AG04450 (cell line): ENCODE results near the gene CXCR2. TPM values are rescaled to one million over a fixed set of nuclear protein-coding genes. Genes with fewer than 3 reads are reported as not detected.
"Not testable (repeated sequence)": the region's sequence is repeated elsewhere in the genome, so short reads cannot be mapped to it uniquely, and the experiment has no call there.

ENCODE experiments used
- CTCF ChIA-PET: fragments of 300-600, 350-600 bp; formaldehyde crosslinking; extraction: SDS; loops from one replicate; lab custom pipeline; 2022; ENCODE audit warnings: antibody characterized with exemption, inconsistent platforms; lab: Charles Lee
- POLR2A ChIA-PET: fragments of 350-600 bp; formaldehyde crosslinking; extraction: SDS; loops from one replicate; lab custom pipeline; 2021; ENCODE audit warnings: antibody characterized with exemption, inconsistent platforms; lab: Yijun Ruan, JAX
- DNase-seq: peaks from one replicate; pipeline ENCODE4 v3.0.0-alpha.2; 2011; ENCODE audit warnings: low read depth, low spot score
- H3K27ac ChIP-seq: one replicate; pipeline ENCODE4 v1.5.1; 2012; ENCODE audit warnings: low read depth, low read length, control low read depth
- H3K27me3 ChIP-seq: one replicate; pipeline ENCODE4 v1.6.0; 2012; ENCODE audit warnings: low read length; ENCODE audit not compliant: control insufficient read depth, insufficient read depth
- H3K4me3 ChIP-seq: 2 replicates; pipeline ENCODE4 v1.5.1; 2011; ENCODE audit warnings: mild to moderate bottlenecking, low read depth, low read length, control low read depth
- H3K9me3 ChIP-seq: 2 replicates; pipeline ENCODE4 v1.5.1; 2012; ENCODE audit warnings: low read length; ENCODE audit not compliant: control insufficient read depth, insufficient read depth
- polyA plus RNA-seq: library from polyadenylated mRNA; depleted of rRNA; stranded (reverse); fragments of >200 nt; gene quantifications from 2 replicates; pipeline ENCODE4 v1.2.3, GENCODE V29; 2011
- TF ChIP-seq, protein P1 (sequence below): IDR thresholded peaks from 2 replicates; pipeline ENCODE4 v1.5.1; 2011; ENCODE audit warnings: low read depth, low read length, control low read depth, inconsistent platforms

The CXCR2 gene
- polyA plus RNA-seq, 1 experiment = not detected

DNA sequence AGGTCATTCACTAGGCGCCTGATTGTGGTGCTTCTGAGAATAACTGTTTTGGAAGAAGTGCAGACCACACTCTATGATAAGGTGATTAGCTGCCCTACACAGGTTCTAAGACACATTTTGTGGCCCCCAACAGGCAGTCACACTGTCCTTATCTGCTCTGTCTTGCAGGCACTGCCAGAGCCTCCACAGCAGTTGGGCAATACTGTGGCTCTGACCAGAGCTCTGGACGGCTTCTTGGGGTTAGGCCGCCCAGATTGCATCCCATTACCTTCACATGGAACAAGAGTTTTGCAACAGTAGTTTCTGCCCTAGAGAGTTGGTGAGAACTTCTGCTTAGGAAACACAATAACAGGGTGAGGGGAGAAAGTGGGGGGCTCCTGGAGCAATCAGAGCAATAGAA lies 34.1 kb upstream of the CXCR2 start:
- DNase-seq = no peak
- H3K27ac ChIP-seq = no peak overlapping the region
- peaks cover 20% of the 10 kb centered on the region for H3K27me3 ChIP-seq
- ChIA-PET POLR2A (no interaction called here), CTCF (no interaction called here)
- no peak overlapping the region for H3K4me3 ChIP-seq
- H3K9me3 ChIP-seq = peaks cover 2% of the 10 kb centered on the region
- TF ChIP-seq, protein P1, sequence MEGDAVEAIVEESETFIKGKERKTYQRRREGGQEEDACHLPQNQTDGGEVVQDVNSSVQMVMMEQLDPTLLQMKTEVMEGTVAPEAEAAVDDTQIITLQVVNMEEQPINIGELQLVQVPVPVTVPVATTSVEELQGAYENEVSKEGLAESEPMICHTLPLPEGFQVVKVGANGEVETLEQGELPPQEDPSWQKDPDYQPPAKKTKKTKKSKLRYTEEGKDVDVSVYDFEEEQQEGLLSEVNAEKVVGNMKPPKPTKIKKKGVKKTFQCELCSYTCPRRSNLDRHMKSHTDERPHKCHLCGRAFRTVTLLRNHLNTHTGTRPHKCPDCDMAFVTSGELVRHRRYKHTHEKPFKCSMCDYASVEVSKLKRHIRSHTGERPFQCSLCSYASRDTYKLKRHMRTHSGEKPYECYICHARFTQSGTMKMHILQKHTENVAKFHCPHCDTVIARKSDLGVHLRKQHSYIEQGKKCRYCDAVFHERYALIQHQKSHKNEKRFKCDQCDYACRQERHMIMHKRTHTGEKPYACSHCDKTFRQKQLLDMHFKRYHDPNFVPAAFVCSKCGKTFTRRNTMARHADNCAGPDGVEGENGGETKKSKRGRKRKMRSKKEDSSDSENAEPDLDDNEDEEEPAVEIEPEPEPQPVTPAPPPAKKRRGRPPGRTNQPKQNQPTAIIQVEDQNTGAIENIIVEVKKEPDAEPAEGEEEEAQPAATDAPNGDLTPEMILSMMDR = no peak

GRCh38 chr2:218093879-218094278 lies 31.9 kb upstream of the CXCR2 start:
- ChIA-PET POLR2A (no interaction called here), CTCF (interaction anchor here (0.5 kb wide), 1 partner anchor 137 kb away, joined by 7 read pairs; no protein-coding TSS in a partner anchor)
- TF ChIP-seq, protein P1 = no peak
- Histone ChIP-seq H3K27ac (no peak overlapping the region), H3K27me3 (peaks cover 18% of the 10 kb centered on the region), H3K4me3 (no peak overlapping the region), H3K9me3 (peaks cover 2% of the 10 kb centered on the region; the same call in 1 of the 2 replicates)
- DNase-seq = no peak

GRCh38 chr2:218095853-218096252 lies 30.0 kb upstream of the CXCR2 start:
- H3K4me3 ChIP-seq = no peak overlapping the region

GRCh38 chr2:218097975-218098374 lies 27.9 kb upstream of the CXCR2 start:
- CTCF ChIA-PET = interaction anchor here (0.6 kb wide), 1 partner anchor 24 kb away, joined by 3 read pairs; no protein-coding TSS in a partner anchor
- Histone ChIP-seq H3K27me3 (peaks cover 32% of the 10 kb centered on the region), H3K27ac (no peak overlapping the region), H3K4me3 (no peak overlapping the region), H3K9me3 (no peaks in the 10 kb centered on the region)
- DNase-seq = no peak
- TF ChIP-seq, protein P1 = no peak
- POLR2A ChIA-PET = no interaction called here

More at GRCh38 chr2:218095853-218096252, 30.0 kb upstream of the CXCR2 start:
- ChIA-PET CTCF (no interaction called here), POLR2A (no interaction called here)
- no peak for DNase-seq
- peaks cover 23% of the 10 kb centered on the region for H3K27me3 ChIP-seq
- H3K27ac ChIP-seq = no peak overlapping the region
- peaks cover 2% of the 10 kb centered on the region; the same call in 1 of the 2 replicates for H3K9me3 ChIP-seq
- TF ChIP-seq, protein P1 = no peak

GRCh38 chr2:218108834-218109233 lies 17.0 kb upstream of the CXCR2 start:
- POLR2A ChIA-PET, DNase-seq: not testable (repeated sequence)
- CTCF ChIA-PET = interaction anchor here (0.7 kb wide), 1 partner anchor 326 kb away, joined by 3 read pairs; no protein-coding TSS in a partner anchor

GRCh38 chr2:218121789-218122188 lies 4.0 kb upstream of the CXCR2 start:
- POLR2A ChIA-PET, H3K4me3 ChIP-seq, CTCF ChIA-PET, DNase-seq, H3K27ac ChIP-seq, H3K9me3 ChIP-seq: not testable (repeated sequence)
- H3K27me3 ChIP-seq = peaks cover 21% of the 10 kb centered on the region

More at GRCh38 chr2:218108834-218109233, 17.0 kb upstream of the CXCR2 start:
- H3K27me3 ChIP-seq, H3K27ac ChIP-seq, H3K4me3 ChIP-seq, H3K9me3 ChIP-seq: not testable (repeated sequence)

GRCh38 chr2:218122286-218122685 lies 3.5 kb upstream of the CXCR2 start:
- H3K4me3 ChIP-seq, H3K9me3 ChIP-seq, CTCF ChIA-PET, POLR2A ChIA-PET, H3K27ac ChIP-seq, DNase-seq: not testable (repeated sequence)
- H3K27me3 ChIP-seq = peaks cover 23% of the 10 kb centered on the region
